ENCODE measurements around the gene IL5.
A peak's percentile ranks its signal among the peaks of the same experiment; 100 is the strongest.

IL5 gene

GRCh38 chr5:132498152-132498551 lies 45.2 kb downstream of the IL5 start:
- DNase-seq = no peak

- no peak for DNase-seq
Measured at GRCh38 chr5:132497488-132497997, 45.8 kb downstream of the IL5 start.

- peak; percentile 37 for DNase-seq
Measured at GRCh38 chr5:132496631-132497487, 46.5 kb downstream of the IL5 start.

- DNase-seq = peak; percentile 24
Measured at GRCh38 chr5:132496191-132496630, 47.1 kb downstream of the IL5 start.

- DNase-seq = peak; percentile 6
Measured at GRCh38 chr5:132495667-132496190, 47.6 kb downstream of the IL5 start.

- DNase-seq = no peak
Measured at GRCh38 chr5:132493821-132494220, 49.5 kb downstream of the IL5 start.

GRCh38 chr5:132493241-132493640 lies 50.1 kb downstream of the IL5 start:
- DNase-seq = no peak

- DNase-seq = no peak
Measured at GRCh38 chr5:132492386-132493125, 50.8 kb downstream of the IL5 start.
